Upper lobe of left lung (tissue), 4 donors: ENCODE results near the gene SBF2.

Source experiments
- POLR2A ChIP-seq, 4 donors: fragments of 450-650 bp; IDR thresholded peaks; one replicate each; pipeline ENCODE4 v1.5.1; 2016 to 2017; ENCODE audit warnings: antibody characterized with exemption in 4 of 4, mild to moderate bottlenecking in 2 of 4
- POLR2AphosphoS5 ChIP-seq, 2 donors: sonication (generic); formaldehyde crosslinking; IDR thresholded peaks; one replicate each; pipeline ENCODE4 v1.5.1; 2017; ENCODE audit warnings: antibody characterized with exemption in 2 of 2
- TF ChIP-seq, protein P1 (sequence below), 6 experiments: fragments of 450-650 bp in 4 of 6; fragments of 200-600 bp in 2 of 6; sonication (generic) in 2 of 6; IDR thresholded peaks; one replicate each; pipeline ENCODE4 v1.5.1; 2016 to 2019; ENCODE audit warnings: antibody characterized with exemption in 6 of 6

DNA sequence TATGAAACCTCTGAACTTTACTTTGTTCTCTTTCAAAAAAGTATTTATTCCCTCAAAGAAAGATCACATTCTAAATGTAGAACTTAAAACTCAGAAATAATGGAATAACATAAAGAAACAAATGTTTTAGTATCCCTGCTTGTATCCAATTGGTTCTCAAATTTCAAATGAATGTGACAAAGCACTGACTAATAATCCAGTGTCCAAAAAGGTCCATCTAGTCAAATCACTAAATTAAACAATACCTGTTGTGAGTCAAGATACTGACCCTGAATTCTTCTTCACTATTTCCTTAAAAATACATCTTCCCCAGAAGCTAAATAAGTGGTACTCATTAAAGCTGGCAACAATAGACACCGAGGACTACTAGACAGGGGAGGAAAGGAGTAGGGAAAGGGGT is 313.1 kb downstream of the SBF2 start:
- TF ChIP-seq, protein P1, sequence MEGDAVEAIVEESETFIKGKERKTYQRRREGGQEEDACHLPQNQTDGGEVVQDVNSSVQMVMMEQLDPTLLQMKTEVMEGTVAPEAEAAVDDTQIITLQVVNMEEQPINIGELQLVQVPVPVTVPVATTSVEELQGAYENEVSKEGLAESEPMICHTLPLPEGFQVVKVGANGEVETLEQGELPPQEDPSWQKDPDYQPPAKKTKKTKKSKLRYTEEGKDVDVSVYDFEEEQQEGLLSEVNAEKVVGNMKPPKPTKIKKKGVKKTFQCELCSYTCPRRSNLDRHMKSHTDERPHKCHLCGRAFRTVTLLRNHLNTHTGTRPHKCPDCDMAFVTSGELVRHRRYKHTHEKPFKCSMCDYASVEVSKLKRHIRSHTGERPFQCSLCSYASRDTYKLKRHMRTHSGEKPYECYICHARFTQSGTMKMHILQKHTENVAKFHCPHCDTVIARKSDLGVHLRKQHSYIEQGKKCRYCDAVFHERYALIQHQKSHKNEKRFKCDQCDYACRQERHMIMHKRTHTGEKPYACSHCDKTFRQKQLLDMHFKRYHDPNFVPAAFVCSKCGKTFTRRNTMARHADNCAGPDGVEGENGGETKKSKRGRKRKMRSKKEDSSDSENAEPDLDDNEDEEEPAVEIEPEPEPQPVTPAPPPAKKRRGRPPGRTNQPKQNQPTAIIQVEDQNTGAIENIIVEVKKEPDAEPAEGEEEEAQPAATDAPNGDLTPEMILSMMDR (IDR thresholded peaks at IDR 0.05), result no peak
- TF ChIP-seq POLR2AphosphoS5 (IDR thresholded peaks at IDR 0.05) (no peak), POLR2A (IDR thresholded peaks at IDR 0.05) (no peak)
